GM19035 (cell line): Measurements from ENCODE around the gene PIK3CD.
"Not testable (repeated sequence)": the region's sequence is repeated elsewhere in the genome, so short reads cannot be mapped to it uniquely, and the experiment has no call there.

Experiments
- ATAC-seq: cut with Tn5 transposase; IDR thresholded peaks from one replicate; pipeline ENCODE4 v1.9.1; 2021; ENCODE audit not compliant: unreplicated experiment

PIK3CD gene

GRCh38 chr1:9618909-9619679 lies 32.4 kb upstream of the PIK3CD start:
- ATAC-seq: no peak

DNA sequence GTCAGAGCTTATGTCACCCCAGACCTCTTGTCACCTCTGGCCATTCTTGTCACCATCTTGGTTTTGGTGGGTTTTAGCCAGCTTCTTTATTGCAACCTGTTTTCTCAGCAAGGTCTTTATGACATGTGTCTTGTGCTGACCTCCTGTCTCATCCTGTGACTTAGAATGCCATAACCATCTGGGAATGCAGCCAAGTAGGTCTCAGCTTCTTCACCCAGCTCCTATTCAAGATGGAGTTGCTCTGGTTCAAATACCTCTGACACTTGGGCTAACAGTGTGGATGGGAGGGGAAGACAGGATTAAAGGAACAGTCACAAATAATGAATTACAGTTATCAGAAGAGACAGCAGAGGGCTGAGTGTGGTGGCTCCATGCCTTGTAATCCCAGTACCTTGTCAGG lies 30.5 kb upstream of the PIK3CD start:
- no peak for ATAC-seq

DNA sequence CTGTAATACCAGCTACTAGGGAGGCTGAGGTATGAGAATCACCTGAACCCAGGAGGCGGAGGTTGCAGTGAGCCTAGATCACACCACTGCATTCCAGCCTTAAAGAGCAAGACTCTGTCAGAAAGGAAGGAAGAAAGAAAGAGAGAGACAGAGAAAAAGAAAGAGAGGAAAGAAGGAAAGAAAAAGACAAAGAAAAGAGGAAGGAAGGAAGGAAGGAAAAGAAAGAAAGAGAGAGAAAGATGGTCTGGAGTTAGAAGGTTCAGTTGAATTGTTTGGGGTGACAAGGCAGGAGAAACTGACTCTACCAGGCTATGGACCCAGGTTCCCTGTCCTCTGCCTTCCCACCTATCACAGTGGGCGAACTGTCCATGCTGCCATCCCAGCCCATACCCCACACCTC lies 27.4 kb upstream of the PIK3CD start:
- ATAC-seq: no peak

- not testable (repeated sequence) for ATAC-seq
Measured at GRCh38 chr1:9625030-9625429, 26.5 kb upstream of the PIK3CD start.

GRCh38 chr1:9626201-9626608 lies 25.3 kb upstream of the PIK3CD start:
- no peak for ATAC-seq

- no peak for ATAC-seq
Measured at GRCh38 chr1:9628541-9629444, 22.7 kb upstream of the PIK3CD start.

DNA sequence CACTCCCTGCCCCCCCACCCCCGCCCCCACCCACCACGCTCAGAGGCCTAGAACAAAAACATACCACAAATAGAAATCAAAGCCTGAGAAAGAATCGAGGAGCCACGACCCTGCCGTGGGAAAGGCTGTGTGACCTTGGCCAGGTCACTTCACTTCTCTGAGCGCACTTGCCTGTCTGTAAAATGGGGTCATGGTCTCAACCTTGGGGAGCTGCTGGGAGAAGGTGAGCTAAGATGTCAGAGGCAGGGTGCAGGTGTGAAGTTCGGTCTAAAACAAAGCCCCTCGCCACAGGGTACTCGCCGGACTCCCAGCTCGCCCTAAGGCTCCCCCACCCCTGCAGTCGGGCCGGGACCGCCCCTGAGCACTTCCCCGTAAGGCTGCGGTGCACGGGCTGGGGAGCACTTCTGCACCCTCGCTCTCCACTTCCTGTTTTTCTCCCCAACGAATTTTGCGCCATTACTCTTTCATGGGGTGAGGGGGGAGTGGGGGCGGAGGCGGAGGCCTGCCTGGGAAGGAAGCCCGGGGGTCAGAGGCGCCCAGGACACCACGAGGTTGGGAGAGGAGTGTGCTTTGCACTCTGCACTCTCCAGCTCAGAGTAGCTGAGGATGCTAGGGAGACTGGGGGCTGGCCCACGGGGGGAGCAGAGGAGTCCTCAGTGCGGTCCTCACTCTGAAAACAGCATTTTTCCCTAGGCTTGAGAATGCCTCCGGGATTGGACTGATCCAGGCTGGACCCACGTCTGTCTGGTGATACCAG lies 21.9 kb upstream of the PIK3CD start:
- no peak for ATAC-seq

DNA sequence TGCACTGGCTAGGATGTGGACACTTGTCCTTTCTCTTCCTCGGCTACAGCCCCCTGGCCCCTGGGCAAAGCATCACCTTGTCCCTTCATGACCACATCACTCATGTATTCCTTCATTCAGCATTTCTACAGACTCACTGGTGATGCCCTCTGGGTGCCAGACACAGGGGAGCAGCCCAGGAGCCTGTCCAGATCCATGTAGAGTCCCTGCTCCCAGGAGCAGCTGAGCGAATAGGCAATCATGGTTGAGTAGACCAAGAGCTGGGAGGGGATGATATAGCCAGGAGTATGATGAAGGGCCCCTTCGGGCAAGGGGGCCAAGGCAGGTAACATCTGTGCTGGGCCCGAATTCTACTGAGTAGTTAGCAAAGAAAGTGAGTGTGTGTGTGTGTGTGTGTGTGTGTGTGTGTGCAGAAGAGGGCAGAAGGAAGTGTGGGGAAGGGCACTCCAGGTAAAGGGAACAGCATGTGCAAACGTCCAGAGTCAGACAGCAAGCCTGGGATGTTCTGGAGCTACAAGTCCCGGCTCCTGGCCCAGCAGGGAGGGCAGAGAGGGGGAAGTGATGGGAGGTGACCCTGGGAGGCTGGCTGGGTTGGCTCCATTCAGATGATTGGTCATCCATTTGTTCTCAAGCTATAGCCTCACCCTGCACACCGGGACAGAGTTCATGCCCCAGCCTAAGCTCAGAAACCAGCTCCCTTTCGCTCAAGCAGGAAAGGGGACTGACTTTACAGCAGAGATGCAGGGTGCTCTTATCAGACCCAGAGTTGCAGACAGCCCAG lies 21.0 kb upstream of the PIK3CD start:
- ATAC-seq: no peak

DNA sequence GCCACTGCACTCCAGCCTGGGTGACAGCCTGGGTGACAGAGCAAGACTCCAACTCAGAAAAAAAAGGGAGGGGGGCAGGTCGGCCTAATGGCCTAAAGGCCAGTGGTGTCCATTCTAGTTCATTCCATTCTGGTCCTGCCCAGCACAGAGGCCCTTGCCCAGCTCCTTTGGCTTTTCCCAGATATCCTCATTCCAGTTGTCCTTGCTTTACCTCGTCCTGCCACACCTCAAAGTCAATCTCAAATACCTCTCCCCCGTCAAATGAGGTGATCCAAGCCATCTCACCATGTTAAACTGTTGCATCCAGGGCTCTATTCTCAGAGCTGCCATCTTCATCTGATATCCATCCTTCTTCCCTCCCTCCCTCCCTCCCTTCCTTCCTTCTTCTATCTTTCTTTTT lies 19.9 kb upstream of the PIK3CD start:
- no peak for ATAC-seq

DNA sequence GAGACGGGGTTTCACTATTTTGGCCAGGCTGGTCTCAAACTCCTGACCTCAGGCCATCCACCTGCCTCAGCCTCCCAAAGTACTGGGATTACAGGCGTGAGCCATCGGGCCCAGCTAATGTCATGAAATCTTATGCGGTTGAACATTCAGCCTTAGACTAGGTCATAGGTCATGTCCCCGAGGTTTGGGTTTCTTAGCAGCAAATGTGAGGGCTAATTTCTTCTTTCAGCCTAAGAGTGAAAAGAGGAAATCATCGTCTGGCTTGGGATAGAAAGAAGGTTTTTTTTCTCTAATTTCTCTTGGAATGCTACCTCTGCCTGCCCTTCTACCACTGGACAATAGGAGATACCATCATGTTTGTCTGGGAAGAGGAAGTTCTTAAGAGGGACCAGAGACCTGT lies 18.0 kb upstream of the PIK3CD start:
- no peak for ATAC-seq

GRCh38 chr1:9634582-9634981 lies 16.9 kb upstream of the PIK3CD start:
- ATAC-seq: no peak

- no peak for ATAC-seq
Measured at GRCh38 chr1:9639227-9639626, 12.3 kb upstream of the PIK3CD start.

DNA sequence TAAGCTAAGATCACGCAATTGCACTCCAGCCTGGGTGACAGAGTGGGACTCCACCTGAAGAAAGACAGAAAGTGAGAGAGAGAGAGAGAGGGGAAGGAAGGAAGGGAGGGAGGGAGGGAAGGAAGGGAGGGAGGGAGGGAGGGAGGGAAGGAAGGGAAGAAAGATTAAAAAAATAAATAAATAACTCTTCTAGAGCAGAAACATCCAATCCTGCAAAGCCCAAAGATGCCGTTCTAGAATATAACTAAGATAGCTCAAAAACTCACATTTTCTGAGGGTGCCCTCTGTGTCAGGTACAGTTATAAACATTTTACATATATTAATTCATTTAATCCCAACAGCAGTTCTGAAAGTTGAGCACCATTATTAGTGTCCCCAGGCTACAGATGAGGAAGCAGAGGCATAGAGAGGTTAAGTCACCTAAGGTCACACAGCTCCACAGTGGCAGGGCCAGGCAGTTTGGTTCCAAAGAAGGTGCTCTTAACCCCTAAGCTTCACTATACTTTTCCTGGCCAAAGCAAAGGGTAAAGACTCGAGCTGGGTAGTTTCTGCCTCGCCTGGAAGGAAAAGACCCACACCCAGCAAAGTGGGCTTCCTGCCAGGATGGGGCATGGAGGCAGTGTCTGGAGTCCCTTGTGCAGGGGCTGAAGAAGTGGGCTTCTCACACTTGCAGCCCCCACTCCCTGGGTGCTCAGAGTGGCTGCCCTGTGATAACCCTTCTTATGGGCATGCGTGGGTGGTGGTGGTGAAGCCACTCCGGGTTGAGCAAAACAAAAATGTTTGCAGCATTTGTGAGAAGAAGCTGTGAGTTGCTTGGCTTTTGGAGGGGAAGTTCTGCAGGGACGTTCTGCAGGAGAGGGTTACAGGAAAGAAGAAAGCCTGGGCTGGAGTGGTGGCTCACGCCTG lies 7.9 kb upstream of the PIK3CD start:
- no peak for ATAC-seq

- ATAC-seq: no peak
Measured at GRCh38 chr1:9646037-9646436, 5.5 kb upstream of the PIK3CD start.

DNA sequence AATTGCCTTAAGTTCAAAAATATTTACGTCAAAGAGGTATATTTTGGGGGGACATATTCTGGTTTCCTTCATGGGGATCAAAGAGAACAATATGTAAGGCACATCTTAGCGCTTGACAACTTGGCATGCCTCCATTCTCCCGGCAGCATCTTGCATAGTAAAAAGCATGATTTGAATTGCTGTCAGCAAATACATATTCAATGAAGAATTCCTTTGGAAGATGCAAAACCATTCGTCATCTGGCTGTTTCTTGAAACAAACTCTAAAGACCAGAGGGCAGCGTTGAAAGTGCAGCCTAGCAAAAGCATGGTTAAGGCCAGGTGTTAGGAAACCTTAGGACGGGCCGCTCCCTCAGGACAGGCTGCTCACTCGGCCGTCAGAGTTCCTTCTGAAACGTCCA lies 3.4 kb upstream of the PIK3CD start:
- ATAC-seq: no peak

- ATAC-seq: no peak
Measured at GRCh38 chr1:9649769-9650168, 1.8 kb upstream of the PIK3CD start.

GRCh38 chr1:9651220-9651564 lies 339 bp upstream of the PIK3CD start:
- ATAC-seq: no peak

DNA sequence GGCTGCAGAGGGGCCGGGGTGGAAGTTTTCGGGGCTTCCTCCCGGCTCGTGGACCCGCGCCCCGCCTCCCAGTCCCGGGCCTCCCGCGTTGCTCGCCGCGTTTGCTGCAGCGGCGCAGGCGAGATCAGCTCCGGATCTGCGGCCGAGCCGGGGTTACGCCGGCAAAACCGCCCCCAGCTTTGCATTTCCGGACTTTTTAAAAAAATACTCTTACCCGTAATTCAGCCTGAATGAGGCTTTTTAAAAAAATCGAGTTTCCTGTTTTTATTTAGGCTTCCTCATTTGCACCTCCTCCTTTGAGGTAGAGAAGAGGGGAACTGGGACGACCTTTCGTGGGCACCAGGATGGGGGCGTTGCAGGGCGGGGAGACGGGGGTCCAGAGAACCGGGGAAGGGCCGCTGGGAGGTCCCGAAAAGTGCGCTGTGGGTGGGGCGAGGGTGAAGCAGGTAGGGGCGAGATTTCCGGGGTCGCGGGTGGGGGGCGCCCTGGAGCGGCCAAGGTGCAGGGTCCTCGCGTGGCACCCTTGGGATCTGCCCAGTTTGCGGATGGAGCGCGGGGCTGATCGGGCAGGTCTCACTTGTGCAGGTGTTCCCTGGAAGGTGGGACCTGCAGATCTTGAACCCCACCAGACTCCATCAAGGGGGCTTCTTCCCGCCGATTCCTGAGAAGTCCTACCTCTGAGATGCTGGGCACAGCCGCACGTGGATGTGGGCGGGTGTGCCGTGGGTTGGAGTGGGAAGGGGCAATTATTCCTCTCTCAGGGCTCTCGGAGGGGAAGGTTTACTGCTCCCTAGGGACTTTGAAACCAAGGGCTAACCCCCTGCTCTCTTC lies 1.1 kb downstream of the PIK3CD start:
- peak; percentile 48 for ATAC-seq

- ATAC-seq: no peak
Measured at GRCh38 chr1:9653210-9653490, 1.6 kb downstream of the PIK3CD start.
